ENCODE results near the gene DPRX.

- TF ChIP-seq EZH2phosphoT487 (IDR thresholded peaks at IDR 0.05; ENCODE audit: borderline replicate concordance, low read length) (no peak), CTCF (conservative IDR thresholded peaks at IDR 0.05; ENCODE audit: low read depth, low read length) (no peak), EZH2 (IDR thresholded peaks at IDR 0.05; ENCODE audit: low read length, unreplicated experiment) (no peak)
These were observed 10.7 kb downstream of the DPRX start for GRCh38 chr19:53642381-53643099.

Data from PC-3 (cell line).